Heart left ventricle (tissue), 16 donors: ENCODE measurements around the gene REEP3. TPM values are rescaled to one million over a fixed set of nuclear protein-coding genes. Genes with fewer than 3 reads are reported as not detected.
"Not testable (repeated sequence)": the region's sequence is repeated elsewhere in the genome, so short reads cannot be mapped to it uniquely, and the experiment has no call there.

Source experiments
- ATAC-seq, 4 donors: fragments of 200-7000 bp; cut with Tn5 transposase; one replicate each; pipeline ENCODE4 v1.9.1; 2020 to 2022; ENCODE audit warnings: moderate library complexity in 4 of 4, mild to moderate bottlenecking in 3 of 4, moderate number of reproducible peaks in 1 of 4
- DNase-seq, 5 donors: peaks; one replicate each; pipeline ENCODE4 v3.0.0-alpha.2; 2020
- H3K27ac ChIP-seq, 12 donors: fragments of 200-600 bp; sonication (generic) in 4 of 12; one replicate each; pipeline versions ENCODE4 v1.5.0 to v1.8.0; 2016 to 2022; ENCODE audit warnings: mild to moderate bottlenecking in 2 of 12
- H3K27me3 ChIP-seq, 9 donors: fragments of 200-600 bp; sonication (generic) in 2 of 9; one replicate each; pipeline versions ENCODE4 v1.5.1 to v1.8.0; 2016 to 2022; ENCODE audit warnings: mild to moderate bottlenecking in 3 of 9
- H3K36me3 ChIP-seq, 9 donors: fragments of 200-600 bp; sonication (generic) in 2 of 9; one replicate each; pipeline versions ENCODE4 v1.5.0 to v1.8.0; 2018 to 2022; ENCODE audit warnings: mild to moderate bottlenecking in 2 of 9
- H3K4me1 ChIP-seq, 12 donors: fragments of 200-600 bp; sonication (generic) in 4 of 12; one replicate each; pipeline versions ENCODE4 v1.5.0 to v1.8.0; 2016 to 2022; ENCODE audit warnings: mild to moderate bottlenecking in 3 of 12
- H3K4me3 ChIP-seq, 12 donors: fragments of 200-600 bp; sonication (generic) in 4 of 12; one replicate each; pipeline versions ENCODE4 v1.5.0 to v1.8.0; 2017 to 2022; ENCODE audit warnings: mild to moderate bottlenecking in 9 of 12, moderate library complexity in 4 of 12
- H3K9me3 ChIP-seq, 12 donors: fragments of 200-600 bp; sonication (generic) in 4 of 12; one replicate each; pipeline versions ENCODE4 v1.5.0 to v1.8.0; 2016 to 2022; ENCODE audit warnings: mild to moderate bottlenecking in 1 of 12
- CTCF ChIP-seq, 12 donors: fragments of 200-600 bp; sonication (generic) in 4 of 12; IDR thresholded peaks; one replicate each; pipeline versions ENCODE4 v1.5.0 to v1.8.0; 2018 to 2022; ENCODE audit warnings: antibody characterized with exemption in 12 of 12, mild to moderate bottlenecking in 5 of 12
- POLR2A ChIP-seq, 2 donors: fragments of 450-650 bp; IDR thresholded peaks; one replicate each; pipeline ENCODE4 v1.6.1; 2017; ENCODE audit warnings: antibody characterized with exemption in 2 of 2, mild to moderate bottlenecking in 2 of 2, moderate library complexity in 2 of 2
- WGBS, 4 donors: extraction: QIAGEN DNeasy Blood & Tissue Kit in 2 of 4; methylation state at CpG; one replicate each; pipeline versions ENCODE4 v1.1.5 to v1.1.7; 2013 to 2018; 5-methylcytosine and 5-hydroxymethylcytosine counted together
- intact Hi-C, 10 donors: fragments of 100-400 bp; cut with DNase I; formaldehyde crosslinking; loops; one replicate each; pipeline versions ENCODE4 v1.11.1 to v1.14.2; 2022
- polyA plus RNA-seq, 2 donors: library from polyadenylated mRNA; stranded (reverse); fragments of 200-250 nt; gene quantifications; one replicate each; pipeline ENCODE4 v1.2.3, GENCODE V29; 2013
- total RNA-seq, 9 donors: library from RNA; depleted of rRNA in 2 of 9; stranded (reverse); fragments of >200 nt in 2 of 9; fragmentation: NEBNext Ultra II Directional in 3 of 9; extraction: Animal tissue kit (Norgen Biotek cat#: 25700) in 3 of 9; gene quantifications; one replicate each; pipeline versions ENCODE4 v1.1.0 to v1.2.4, GENCODE V29; 2016 to 2023
- donor health status: ischemic (EF 13 %, LVEDD 7.1; RV severe dilation, severe dysfunction).
- donor health status: healthy with polysubstance abuse.
- donor health status: DM: no; HTN: yes; CAD: no.
- donor health status: DM: no; HTN: no; CAD: no.
- donor health status: ischemic (EF 25% LVEDD 6.9; RV normal size, moderate dysfunction).
- donor health status: ischemic (EF 25% LVEDD 5.7; RV mildly dilated, moderate dysfunction).
- donor health status: healthy.
- donor health status: DM: yes; HTN: yes; CAD: no.
- donor health status: ischemic (EF 35%, LVEDD 5.7; RV mildly dilated, moderate dysfunction).
- donor health status: nonischemic (EF 11% LVEDD 7.7; RV severe dilation, severe dysfunction).
- donor health status: DM: yes; HTN: yes; CAD: no.
- donor health status: PGD.
- donor health status: ischemic (EF 29% LVEDD 5.4; RV normal size, mild dysfunction).
- donor health status: nonischemic (EF 23%, LVEDD 6.1; RV moderate dilation, normal function).

The REEP3 gene
- total and polyA plus RNA-seq, 11 donors: 9.1 to 48.2 (median 21.9) TPM

- Histone ChIP-seq H3K36me3 (no peaks in the 10 kb centered on the region), H3K4me1 (peaks cover 0 to 32% (median 16%) of the 10 kb centered on the region in 12 donors), H3K4me3 (no peak overlapping the region), H3K27me3 (no peaks in the 10 kb centered on the region), H3K9me3 (no peaks in the 10 kb centered on the region), H3K27ac (peak overlapping the region in 2 of 12 donors; percentile 81 to 91)
- TF ChIP-seq CTCF (IDR thresholded peaks at IDR 0.05): no peak
- TF ChIP-seq POLR2A (IDR thresholded peaks at IDR 0.05): no peak
- intact Hi-C loops: no loop called here
- 91 to 96% (median 93%) methylated on average over 2 of the region's 2 CpGs for WGBS, 4 donors
- no peak for ATAC-seq
- no peak for DNase-seq
Measured at GRCh38 chr10:63646491-63646890, 125.3 kb downstream of the REEP3 start.

- TF ChIP-seq CTCF (IDR thresholded peaks at IDR 0.05) (no peak), POLR2A (IDR thresholded peaks at IDR 0.05) (no peak)
- H3K9me3 ChIP-seq: no peaks in the 10 kb centered on the region
- intact Hi-C loops: no loop called here
- no peak overlapping the region for H3K4me3 ChIP-seq
- no peaks in the 10 kb centered on the region for H3K4me1 ChIP-seq
- WGBS, 4 donors: 50 to 66% (median 55%) methylated on average over 5 of the region's 5 CpGs
- ATAC-seq (no peak), DNase-seq (no peak)
- H3K27me3 ChIP-seq: no peaks in the 10 kb centered on the region
- H3K36me3 ChIP-seq: no peaks in the 10 kb centered on the region
- H3K27ac ChIP-seq: no peak overlapping the region
Measured at GRCh38 chr10:63651864-63652263, 130.7 kb downstream of the REEP3 start.

- whole genome bisulfite sequencing, 4 donors: 86 to 98% (median 90%) methylated on average over 1 of the region's 1 CpG
Measured at GRCh38 chr10:63653747-63654146, 132.5 kb downstream of the REEP3 start.

GRCh38 chr10:63657761-63658160 is 136.6 kb downstream of the REEP3 start:
- no peaks in the 10 kb centered on the region for H3K27me3 ChIP-seq
- intact Hi-C loops: no loop called here
- no peaks in the 10 kb centered on the region for H3K36me3 ChIP-seq
- DNase-seq (no peak), ATAC-seq (no peak)
- no peak overlapping the region for H3K27ac ChIP-seq
- no peak for TF ChIP-seq CTCF (IDR thresholded peaks at IDR 0.05)
- TF ChIP-seq POLR2A (IDR thresholded peaks at IDR 0.05): no peak
- no peaks in the 10 kb centered on the region for H3K4me1 ChIP-seq
- 62 to 78% (median 65%) methylated on average over 3 to 4 of the region's 4 CpGs for WGBS, 4 donors
- no peak overlapping the region for H3K4me3 ChIP-seq
- H3K9me3 ChIP-seq: no peaks in the 10 kb centered on the region

More at GRCh38 chr10:63653747-63654146, 132.5 kb downstream of the REEP3 start:
- no peak for ATAC-seq
- intact Hi-C loops: no loop called here
- Histone ChIP-seq H3K27ac (no peak overlapping the region), H3K36me3 (no peaks in the 10 kb centered on the region), H3K4me1 (no peaks in the 10 kb centered on the region), H3K4me3 (no peak overlapping the region), H3K27me3 (no peaks in the 10 kb centered on the region), H3K9me3 (no peaks in the 10 kb centered on the region)
- TF ChIP-seq POLR2A (IDR thresholded peaks at IDR 0.05) (no peak), CTCF (IDR thresholded peaks at IDR 0.05) (no peak)
- DNase-seq: no peak

GRCh38 chr10:63660941-63661340 is 139.7 kb downstream of the REEP3 start:
- 68 to 87% (median 80%) methylated on average over 8 of the region's 8 CpGs for WGBS, 4 donors
- H3K27me3 ChIP-seq, intact Hi-C loops, H3K4me1 ChIP-seq, H3K9me3 ChIP-seq, H3K4me3 ChIP-seq, H3K36me3 ChIP-seq: not testable (repeated sequence)
- H3K27ac ChIP-seq: peak overlapping the region in 6 of 12 donors; percentile 20 to 61 (median 38)
- DNase-seq (peak in 1 of 5 donors; percentile 46), ATAC-seq (peak in 3 of 4 donors; percentile 53 to 89 (median 65))
